Cardiac septum (tissue), 1 donor: Measurements from ENCODE around the gene BMP4. TPM values are rescaled to one million over a fixed set of nuclear protein-coding genes. Genes with fewer than 3 reads are reported as not detected.

Source experiments
- DNase-seq: peaks from one replicate; pipeline ENCODE4 v3.0.0-alpha.2; 2020; ENCODE audit warnings: low spot score
- intact Hi-C: fragments of 100-400 bp; cut with DNase I; formaldehyde crosslinking; loops from one replicate; pipeline ENCODE4 v1.14.0; 2022
- microRNA-seq: library from miRNA; unstranded; fragments of <30 nt; microRNA quantifications from one replicate; pipeline ENCODE4 v1.2.0, GENCODE V29; 2020
- total RNA-seq: library from RNA; stranded (reverse); fragmentation: NEBNext Ultra II Directional; extraction: Animal tissue kit (Norgen Biotek cat#: 25700); gene quantifications from one replicate; pipeline ENCODE4 v1.2.1, GENCODE V29; 2021
- donor health status: DM: no; HTN: no; CAD: no.

The BMP4 gene
- total RNA-seq, 1 donor from 2014 or later: 6.9 TPM

GRCh38 chr14:53908416-53908815 is 48.2 kb downstream of the BMP4 start:
- intact Hi-C loops: no loop called here
- DNase-seq: no peak

DNA sequence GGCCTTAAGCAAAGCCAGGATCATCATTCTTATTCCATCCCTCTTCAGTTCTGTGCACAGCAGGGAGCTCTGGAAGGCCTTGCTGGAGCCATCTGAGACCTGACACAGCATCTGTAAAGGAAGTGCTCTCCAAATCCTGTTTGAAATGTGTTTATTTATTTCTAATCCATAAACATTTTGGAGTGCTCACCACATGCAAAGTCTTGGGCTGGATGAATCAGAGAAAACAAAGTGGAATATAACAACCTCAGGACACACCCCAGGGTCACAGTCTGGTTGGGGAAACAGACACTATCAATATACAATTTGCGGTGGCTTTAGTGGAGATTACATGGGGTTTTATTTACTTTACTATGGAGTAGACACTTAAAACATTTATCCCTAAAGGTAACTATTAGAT is 54.3 kb downstream of the BMP4 start:
- no peak for DNase-seq
- intact Hi-C loops: no loop called here

DNA sequence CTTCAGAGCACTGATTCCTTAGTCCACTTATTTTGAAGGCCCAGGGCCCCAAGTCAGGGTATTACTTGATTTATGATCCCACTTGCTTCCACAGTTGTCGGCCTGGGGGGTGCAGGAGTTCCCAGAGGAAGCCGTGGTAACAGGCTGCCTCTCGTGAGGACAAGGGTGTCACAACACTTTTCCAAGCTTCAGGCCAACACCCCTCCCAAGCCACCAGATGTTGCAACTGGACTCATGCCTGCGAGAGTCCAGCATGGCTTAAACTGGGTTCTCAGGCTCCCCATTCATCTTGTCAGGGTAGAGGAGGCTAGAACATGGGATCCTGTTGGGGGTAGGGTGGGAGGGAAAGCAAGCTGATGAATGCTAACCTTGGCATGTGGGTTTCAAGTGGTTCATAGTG is 56.1 kb downstream of the BMP4 start:
- no peak for DNase-seq

More for the DNA sequence above, 56.1 kb downstream of the BMP4 start:
- intact Hi-C loops: no loop called here

Small RNA genes lying within 50 kb of the gene (microRNA-seq; reads per million reads assigned to microRNA genes)
- not detected for gene MIR5580
